ENCODE data around the gene CDK5RAP2. TPM values are rescaled to one million over a fixed set of nuclear protein-coding genes. Genes with fewer than 3 reads are reported as not detected.

CDK5RAP2 gene
- total and polyA plus RNA-seq, 10 of the 15 experiments (the other 5 are each of a cell fraction or from before 2014, with no cell fraction given) = 16.2 to 53.5 (median 34.5) TPM

GRCh38 chr9:120387257-120388002, 192.5 kb downstream of the CDK5RAP2 start:
- no peak for DNase-seq (ENCODE audit: low read depth, low spot score)
- in situ Hi-C loops (cut with MboI) (no loop called here), intact Hi-C loops (cut with micrococcal nuclease; ENCODE audit: unreplicated experiment) (no loop called here)
- TF ChIP-seq HSF1 (IDR thresholded peaks at IDR 0.05; ENCODE audit: low read depth, low read length) (no peak), POLR2A (IDR thresholded peaks at IDR 0.05; ENCODE audit: low read depth, low read length) (0 out of 2 replicates have a peak, but pooled peaks have one; percentile 27), BCL3 (IDR thresholded peaks at IDR 0.05; ENCODE audit: borderline replicate concordance, insufficient read depth, low read depth, low read length, poor library complexity, severe bottlenecking) (peak; percentile 28)
- POLR2A ChIA-PET = no interaction called here
- peaks cover 5 to 15% of the 10 kb centered on the region in 2 experiments for H3K36me3 ChIP-seq (ENCODE audit: control insufficient read depth in 2 of 2, insufficient read depth in 2 of 2, low read length in 1 of 2)
- WGBS (ENCODE audit: insufficient coverage, insufficient replicate concordance, low lambda C conversion rate, missing lambda C conversion rate) = 95% methylated on average over 14 of the region's 14 CpGs
- FAIRE-seq = no peak
- H3K9me3 ChIP-seq (replicated peaks; ENCODE audit: control insufficient read depth, insufficient read depth, low read length) = no peaks in the 10 kb centered on the region
- H3K79me2 ChIP-seq (ENCODE audit: control insufficient read depth, insufficient read depth, low read length) = no peaks in the 10 kb centered on the region
- RAD21 ChIA-PET (ENCODE audit: unreplicated experiment) = no interaction called here
- no peaks in the 10 kb centered on the region for H3K27me3 ChIP-seq (replicated peaks in 1 of 2; ENCODE audit: control insufficient read depth in 2 of 2, insufficient read depth in 2 of 2, low read length in 1 of 2)
- H4K20me1 ChIP-seq (ENCODE audit: control insufficient read depth, insufficient read depth) = no peaks in the 10 kb centered on the region
- BruUV-seq (replicated peaks) = no TSS peak
- CTCF ChIA-PET = no interaction called here
- H3K4me1 ChIP-seq (ENCODE audit: control insufficient read depth, insufficient read depth, low read length) = no peaks in the 10 kb centered on the region
- H3K27ac ChIP-seq (ENCODE audit: control insufficient read depth, insufficient read depth) = no peak overlapping the region
- SMC1A ChIA-PET (ENCODE audit: uncharacterized antibody, unreplicated experiment) = no interaction called here
- H3K4me2 ChIP-seq (ENCODE audit: control insufficient read depth, insufficient read depth) = no peak overlapping the region
- no peak overlapping the region for H2AFZ ChIP-seq (ENCODE audit: control insufficient read depth, low read depth, low read length)
- no peak overlapping the region for H3K9ac ChIP-seq (ENCODE audit: control insufficient read depth, insufficient read depth, low read length)
- H3K4me3 ChIP-seq = no peak overlapping the region
- ATAC-seq = no peak
